Nephron progenitor cell (in vitro differentiated cells): ENCODE data around the gene PDZD7.

Source experiments
- DNase-seq: peaks from one replicate; pipeline ENCODE4 v3.0.0; 2021
- H3K27ac Mint-ChIP-seq: 2 replicates; pipeline ENCODE4 v1.8.0; 2021; ENCODE audit warnings: mild to moderate bottlenecking, moderate library complexity, mixed read lengths
- H3K27me3 Mint-ChIP-seq: 2 replicates; pipeline ENCODE4 v1.8.0; 2021; ENCODE audit warnings: mild to moderate bottlenecking, low read depth, mixed read lengths; ENCODE audit not compliant: poor library complexity
- H3K36me3 Mint-ChIP-seq: 2 replicates; pipeline ENCODE4 v1.8.0; 2021; ENCODE audit warnings: low read depth, mixed read lengths
- H3K4me1 Mint-ChIP-seq: 2 replicates; pipeline ENCODE4 v1.8.0; 2021; ENCODE audit warnings: mixed read lengths
- H3K4me3 Mint-ChIP-seq: 2 replicates; pipeline ENCODE4 v1.8.0; 2021; ENCODE audit warnings: mild to moderate bottlenecking, moderate library complexity, mixed read lengths
- H3K9me3 Mint-ChIP-seq: 2 replicates; pipeline ENCODE4 v1.8.0; 2021; ENCODE audit warnings: mild to moderate bottlenecking, moderate library complexity, mixed read lengths
- TF ChIP-seq, protein P1 (sequence below): fragments of 200-600 bp; sonication (generic); IDR thresholded peaks from 2 replicates; pipeline ENCODE4 v1.5.0; 2021; ENCODE audit warnings: antibody characterized with exemption

Gene PDZD7

DNA sequence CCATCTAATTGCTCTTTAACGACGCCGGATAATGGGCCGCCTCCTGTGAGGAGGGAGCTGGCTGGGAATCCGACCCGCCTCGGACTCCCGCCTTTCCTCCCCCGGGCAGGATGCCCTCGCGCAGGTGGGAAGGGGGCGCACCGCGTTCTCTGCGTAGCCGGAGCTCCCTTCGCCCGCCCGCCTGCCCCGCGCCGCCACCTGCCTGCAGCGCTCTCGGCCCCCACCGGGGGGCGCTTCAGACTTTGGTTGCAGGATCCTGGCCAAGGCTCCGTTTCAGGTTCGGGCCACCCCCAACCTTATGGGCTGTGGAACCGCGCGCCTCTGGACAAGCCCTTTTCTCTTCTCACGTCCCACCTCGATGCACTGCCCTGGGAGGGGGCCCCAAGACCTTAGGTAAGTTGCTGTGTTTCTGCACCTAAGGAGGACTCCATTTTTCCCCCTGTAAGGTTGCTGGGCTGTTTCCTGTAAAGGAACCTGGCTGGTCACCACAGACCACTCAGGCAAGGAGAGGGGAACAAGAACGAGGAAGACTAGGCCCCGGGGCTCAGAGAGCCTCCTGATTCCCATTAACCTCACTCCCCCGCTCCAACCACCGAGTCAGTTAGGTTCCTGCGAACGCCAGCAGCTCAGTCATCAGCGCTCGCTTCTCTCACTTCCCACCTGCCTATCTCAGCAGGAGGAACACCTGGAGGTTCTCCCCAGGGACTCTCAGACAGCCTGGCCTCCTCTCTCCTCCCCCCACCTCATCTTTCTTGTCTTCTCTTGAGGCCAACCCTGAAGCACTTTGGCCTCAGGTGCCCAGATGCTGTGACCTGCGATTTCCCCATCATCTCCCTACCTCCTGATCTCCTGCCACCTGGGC is 19.5 kb upstream of the PDZD7 start:
- DNase-seq, result peak; percentile 91
- peaks cover 84% of the 10 kb centered on the region for H3K27me3 Mint-ChIP-seq
- H3K4me1 Mint-ChIP-seq, result peaks cover 42% of the 10 kb centered on the region
- H3K36me3 Mint-ChIP-seq, result peaks cover 6% of the 10 kb centered on the region
- TF ChIP-seq, protein P1, sequence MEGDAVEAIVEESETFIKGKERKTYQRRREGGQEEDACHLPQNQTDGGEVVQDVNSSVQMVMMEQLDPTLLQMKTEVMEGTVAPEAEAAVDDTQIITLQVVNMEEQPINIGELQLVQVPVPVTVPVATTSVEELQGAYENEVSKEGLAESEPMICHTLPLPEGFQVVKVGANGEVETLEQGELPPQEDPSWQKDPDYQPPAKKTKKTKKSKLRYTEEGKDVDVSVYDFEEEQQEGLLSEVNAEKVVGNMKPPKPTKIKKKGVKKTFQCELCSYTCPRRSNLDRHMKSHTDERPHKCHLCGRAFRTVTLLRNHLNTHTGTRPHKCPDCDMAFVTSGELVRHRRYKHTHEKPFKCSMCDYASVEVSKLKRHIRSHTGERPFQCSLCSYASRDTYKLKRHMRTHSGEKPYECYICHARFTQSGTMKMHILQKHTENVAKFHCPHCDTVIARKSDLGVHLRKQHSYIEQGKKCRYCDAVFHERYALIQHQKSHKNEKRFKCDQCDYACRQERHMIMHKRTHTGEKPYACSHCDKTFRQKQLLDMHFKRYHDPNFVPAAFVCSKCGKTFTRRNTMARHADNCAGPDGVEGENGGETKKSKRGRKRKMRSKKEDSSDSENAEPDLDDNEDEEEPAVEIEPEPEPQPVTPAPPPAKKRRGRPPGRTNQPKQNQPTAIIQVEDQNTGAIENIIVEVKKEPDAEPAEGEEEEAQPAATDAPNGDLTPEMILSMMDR, result peak; percentile 90
- H3K4me3 Mint-ChIP-seq, result peak overlapping the region; percentile 35
- H3K9me3 Mint-ChIP-seq, result no peaks in the 10 kb centered on the region
- H3K27ac Mint-ChIP-seq, result no peak overlapping the region

- DNase-seq, result peak; percentile 36
- TF ChIP-seq, protein P1, result peak; percentile 17
- Mint-ChIP-seq H3K27me3 (peaks cover 79% of the 10 kb centered on the region), H3K27ac (no peak overlapping the region), H3K36me3 (no peaks in the 10 kb centered on the region), H3K4me1 (peaks cover 59% of the 10 kb centered on the region), H3K9me3 (no peaks in the 10 kb centered on the region), H3K4me3 (peak overlapping the region; percentile 66)
Measured at GRCh38 chr10:101047961-101048892, 17.3 kb upstream of the PDZD7 start.

- Mint-ChIP-seq H3K4me1 (peaks cover 69% of the 10 kb centered on the region), H3K27me3 (peaks cover 76% of the 10 kb centered on the region), H3K36me3 (no peaks in the 10 kb centered on the region), H3K9me3 (no peaks in the 10 kb centered on the region), H3K27ac (no peak overlapping the region), H3K4me3 (peak overlapping the region; percentile 36)
- no peak for DNase-seq
- TF ChIP-seq, protein P1, result no peak
Measured at GRCh38 chr10:101047268-101047667, 16.3 kb upstream of the PDZD7 start.

DNA sequence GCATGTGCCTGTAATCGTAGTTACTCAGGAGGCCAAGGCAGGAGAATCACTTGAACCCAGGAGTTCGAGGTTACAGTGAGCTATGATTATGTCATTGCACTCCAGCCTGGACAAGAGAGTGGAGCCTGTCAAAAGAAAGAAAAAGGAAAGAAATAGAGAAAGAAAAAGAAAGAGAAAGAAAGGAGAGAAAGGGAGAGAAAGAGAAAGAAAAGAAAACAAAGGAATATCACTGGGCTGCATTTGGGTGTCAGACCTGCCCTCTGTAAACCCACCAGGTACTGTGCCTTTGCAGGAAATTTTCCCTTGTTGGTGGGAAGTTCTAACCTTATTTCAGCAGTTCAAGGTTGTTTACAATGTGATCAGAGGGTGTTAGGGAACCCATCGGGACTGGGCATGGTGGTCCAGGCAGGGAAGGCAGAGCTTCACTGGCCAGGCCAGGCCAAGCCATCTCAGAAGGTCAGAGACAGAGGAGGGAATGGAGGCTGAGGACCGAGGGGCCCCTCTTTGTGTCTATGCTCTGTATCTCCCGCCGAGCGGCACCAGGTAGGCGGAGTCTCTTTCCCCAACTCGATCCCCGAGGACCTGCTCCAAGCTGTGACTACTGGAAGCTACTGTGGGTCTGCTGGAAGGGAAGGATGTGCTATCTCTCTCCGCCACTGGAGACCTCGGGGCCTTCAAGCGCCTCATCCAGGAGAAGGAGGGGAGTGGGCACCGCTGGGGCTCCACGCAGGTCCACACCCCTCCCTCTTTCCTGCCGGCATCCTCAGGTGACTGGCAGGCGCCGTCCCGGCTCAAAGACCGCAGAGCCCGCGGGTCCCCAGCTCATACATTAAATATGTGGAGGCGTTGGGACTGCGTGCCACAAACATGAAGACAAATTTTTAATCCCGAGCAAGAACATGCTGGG is 15.7 kb upstream of the PDZD7 start:
- H3K36me3 Mint-ChIP-seq, result no peaks in the 10 kb centered on the region
- no peak overlapping the region for H3K27ac Mint-ChIP-seq
- peak overlapping the region; percentile 51 for H3K4me3 Mint-ChIP-seq
- H3K9me3 Mint-ChIP-seq, result no peaks in the 10 kb centered on the region
- peaks cover 69% of the 10 kb centered on the region for H3K27me3 Mint-ChIP-seq
- no peak for DNase-seq
- TF ChIP-seq, protein P1, result no peak
- peaks cover 76% of the 10 kb centered on the region for H3K4me1 Mint-ChIP-seq

GRCh38 chr10:101044117-101044516 is 13.2 kb upstream of the PDZD7 start:
- Mint-ChIP-seq H3K4me3 (no peak overlapping the region), H3K36me3 (no peaks in the 10 kb centered on the region), H3K9me3 (no peaks in the 10 kb centered on the region), H3K27ac (no peak overlapping the region), H3K27me3 (peaks cover 65% of the 10 kb centered on the region), H3K4me1 (peaks cover 86% of the 10 kb centered on the region)
- DNase-seq, result no peak
- TF ChIP-seq, protein P1, result no peak
